ENCODE measurements around the gene TBCD.

The TBCD gene

DNA sequence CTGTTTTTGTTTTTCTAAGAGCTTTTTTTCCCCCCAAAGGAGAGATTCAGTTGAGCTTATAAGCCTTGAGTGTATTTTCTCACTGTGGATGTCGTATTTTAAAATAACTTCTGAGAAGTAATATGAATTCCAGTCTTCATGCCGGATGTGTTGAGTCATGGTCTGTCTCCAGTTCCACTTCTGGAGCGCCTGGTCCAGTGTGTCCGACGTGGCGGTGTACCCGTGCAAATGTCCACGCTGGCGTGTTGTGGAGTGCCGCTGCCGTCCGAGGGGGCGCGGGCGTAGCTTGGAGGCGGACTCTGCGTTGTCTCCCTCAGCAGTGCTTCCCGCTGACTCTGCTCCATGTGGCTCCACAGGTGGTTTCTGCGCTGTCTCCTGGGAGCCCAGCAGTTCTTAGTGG is 148.9 kb downstream of the TBCD start:
- Histone ChIP-seq H3K36me3 (ENCODE audit: insufficient read depth, low read length) (peaks cover 39% of the 10 kb centered on the region), H3K4me1 (ENCODE audit: insufficient read depth, low read length) (no peaks in the 10 kb centered on the region), H2AFZ (ENCODE audit: low read depth, low read length) (no peak overlapping the region), H3K27me3 (ENCODE audit: insufficient read depth, low read length) (no peaks in the 10 kb centered on the region), H3K4me3 (ENCODE audit: low read length) (no peak overlapping the region), H3K9me3 (ENCODE audit: low read length) (peaks cover 18% of the 10 kb centered on the region)

DNA sequence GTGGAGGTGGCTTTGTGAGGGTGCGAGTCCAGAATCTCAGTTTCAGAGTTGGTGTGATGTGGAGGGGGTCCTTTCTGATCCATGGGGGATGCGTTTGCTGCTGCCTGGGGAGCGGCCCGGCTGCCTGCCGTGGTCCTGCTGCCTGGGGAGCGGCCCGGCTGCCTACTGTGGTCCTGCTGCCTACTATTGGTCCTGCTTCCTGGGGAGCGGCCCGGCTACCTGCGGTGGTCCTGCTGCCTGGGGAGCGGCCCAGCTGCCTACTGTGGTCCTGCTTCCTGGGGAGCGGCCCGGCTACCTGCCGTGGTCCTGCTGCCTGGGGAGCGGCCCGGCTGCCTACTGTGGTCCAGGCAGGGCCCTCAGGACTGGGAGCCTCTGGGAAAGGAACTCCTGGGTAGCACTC is 149.5 kb downstream of the TBCD start:
- no peak overlapping the region for H2AFZ ChIP-seq (ENCODE audit: low read depth, low read length)

DNA sequence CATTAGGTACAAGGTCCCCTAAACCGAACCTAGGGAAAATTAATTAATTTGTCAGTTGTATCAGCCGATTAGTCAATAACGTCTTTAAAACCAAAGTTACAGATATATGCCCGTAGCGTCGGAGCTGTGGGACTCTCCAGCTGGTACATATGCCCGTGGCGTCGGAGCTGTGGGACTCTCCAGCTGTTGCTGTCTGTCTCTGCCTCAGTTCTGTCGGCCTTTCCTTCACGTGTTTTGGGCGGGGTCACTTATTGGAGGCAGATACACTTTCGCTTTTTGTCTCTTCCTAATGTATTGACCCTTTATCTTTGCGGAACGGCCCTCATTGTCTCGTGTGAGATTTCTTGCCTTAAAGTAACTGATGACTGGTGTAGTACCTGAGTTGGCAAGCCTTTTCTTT is 150.0 kb downstream of the TBCD start:
- no peaks in the 10 kb centered on the region for H3K27me3 ChIP-seq (ENCODE audit: insufficient read depth, low read length)
- no peak overlapping the region for H2AFZ ChIP-seq (ENCODE audit: low read depth, low read length)
- peaks cover 15% of the 10 kb centered on the region for H3K9me3 ChIP-seq (ENCODE audit: low read length)
- H3K4me3 ChIP-seq (ENCODE audit: low read length), result no peak overlapping the region
- peaks cover 49% of the 10 kb centered on the region for H3K36me3 ChIP-seq (ENCODE audit: insufficient read depth, low read length)
- no peaks in the 10 kb centered on the region for H3K4me1 ChIP-seq (ENCODE audit: insufficient read depth, low read length)

More for the DNA sequence above, 149.5 kb downstream of the TBCD start:
- H3K27me3 ChIP-seq (ENCODE audit: insufficient read depth, low read length), result no peaks in the 10 kb centered on the region
- H3K4me3 ChIP-seq (ENCODE audit: low read length), result no peak overlapping the region
- H3K4me1 ChIP-seq (ENCODE audit: insufficient read depth, low read length), result no peaks in the 10 kb centered on the region
- H3K36me3 ChIP-seq (ENCODE audit: insufficient read depth, low read length), result peaks cover 44% of the 10 kb centered on the region
- peaks cover 15% of the 10 kb centered on the region for H3K9me3 ChIP-seq (ENCODE audit: low read length)

DNA sequence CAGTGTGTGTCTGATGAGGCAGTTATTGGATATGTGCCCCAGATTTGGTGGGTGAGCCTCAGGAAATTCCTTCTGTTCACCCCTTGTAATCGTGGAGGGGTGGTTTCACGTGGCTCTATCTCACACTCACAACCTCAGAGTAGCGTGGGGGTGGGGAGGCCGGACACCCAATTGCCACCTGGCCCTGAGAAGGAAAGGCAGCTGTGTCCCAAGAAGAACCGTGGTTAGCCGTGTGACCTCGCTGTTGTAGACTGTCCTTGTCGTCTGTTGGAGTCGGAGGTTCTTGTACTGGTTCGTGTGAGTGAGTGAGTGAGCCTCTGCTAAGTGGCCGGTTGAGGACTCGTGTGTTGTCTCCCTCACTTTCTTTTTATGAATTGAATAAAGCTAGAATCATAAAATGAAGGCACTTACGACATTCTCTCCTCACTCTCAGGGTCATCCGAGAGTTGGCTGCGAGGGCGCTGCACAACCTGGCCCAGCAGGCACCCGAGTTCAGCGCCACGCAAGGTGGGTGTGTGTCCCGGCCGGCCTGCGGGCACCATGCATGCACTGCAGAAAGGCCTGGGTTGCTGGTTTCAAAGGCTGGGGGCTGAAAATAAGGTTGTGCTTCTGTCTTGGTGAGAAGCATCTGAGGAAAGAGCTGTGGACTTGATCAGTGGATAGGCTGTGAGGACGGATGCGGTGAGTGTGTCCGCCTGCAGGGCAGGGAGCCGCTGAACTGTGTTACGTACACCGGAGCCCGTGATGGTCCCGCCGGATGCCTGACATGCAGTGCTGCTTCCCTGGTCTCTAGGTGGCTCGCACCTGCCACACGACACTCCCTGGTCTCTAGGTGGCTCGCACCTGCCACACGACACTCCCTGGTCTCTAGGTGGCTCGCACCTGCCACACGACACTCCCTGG is 151.4 kb downstream of the TBCD start:
- Histone ChIP-seq H3K9me3 (ENCODE audit: low read length) (peaks cover 14% of the 10 kb centered on the region), H3K27me3 (ENCODE audit: insufficient read depth, low read length) (no peaks in the 10 kb centered on the region), H3K4me1 (ENCODE audit: insufficient read depth, low read length) (no peaks in the 10 kb centered on the region), H2AFZ (ENCODE audit: low read depth, low read length) (no peak overlapping the region), H3K36me3 (ENCODE audit: insufficient read depth, low read length) (peaks cover 57% of the 10 kb centered on the region), H3K4me3 (ENCODE audit: low read length) (no peak overlapping the region)

DNA sequence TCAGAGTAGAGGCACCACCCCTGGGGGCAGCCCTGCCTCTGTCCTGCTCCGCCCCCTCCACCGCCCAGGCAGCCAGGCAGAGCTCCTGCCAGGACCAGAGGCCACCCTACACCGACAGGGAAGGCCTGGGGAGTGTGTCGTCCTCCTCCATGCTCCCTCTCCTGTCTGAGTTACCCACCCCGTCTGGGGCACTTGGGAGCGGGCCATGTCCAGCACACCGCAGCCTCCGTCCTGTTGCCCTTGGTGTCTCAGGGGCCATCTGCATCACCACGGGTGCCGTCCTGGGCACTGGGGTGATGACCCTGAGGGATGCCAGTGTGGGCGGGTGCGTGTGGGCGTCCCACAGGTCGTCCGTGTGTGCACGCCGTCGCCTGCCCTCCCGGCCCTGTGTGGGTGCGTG is 153.3 kb downstream of the TBCD start:
- H3K9me3 ChIP-seq (ENCODE audit: low read length), result peaks cover 7% of the 10 kb centered on the region
- no peak overlapping the region for H3K4me3 ChIP-seq (ENCODE audit: low read length)
- H2AFZ ChIP-seq (ENCODE audit: low read depth, low read length), result no peak overlapping the region
- no peaks in the 10 kb centered on the region for H3K4me1 ChIP-seq (ENCODE audit: insufficient read depth, low read length)
- H3K27me3 ChIP-seq (ENCODE audit: insufficient read depth, low read length), result no peaks in the 10 kb centered on the region
- H3K36me3 ChIP-seq (ENCODE audit: insufficient read depth, low read length), result peaks cover 56% of the 10 kb centered on the region

DNA sequence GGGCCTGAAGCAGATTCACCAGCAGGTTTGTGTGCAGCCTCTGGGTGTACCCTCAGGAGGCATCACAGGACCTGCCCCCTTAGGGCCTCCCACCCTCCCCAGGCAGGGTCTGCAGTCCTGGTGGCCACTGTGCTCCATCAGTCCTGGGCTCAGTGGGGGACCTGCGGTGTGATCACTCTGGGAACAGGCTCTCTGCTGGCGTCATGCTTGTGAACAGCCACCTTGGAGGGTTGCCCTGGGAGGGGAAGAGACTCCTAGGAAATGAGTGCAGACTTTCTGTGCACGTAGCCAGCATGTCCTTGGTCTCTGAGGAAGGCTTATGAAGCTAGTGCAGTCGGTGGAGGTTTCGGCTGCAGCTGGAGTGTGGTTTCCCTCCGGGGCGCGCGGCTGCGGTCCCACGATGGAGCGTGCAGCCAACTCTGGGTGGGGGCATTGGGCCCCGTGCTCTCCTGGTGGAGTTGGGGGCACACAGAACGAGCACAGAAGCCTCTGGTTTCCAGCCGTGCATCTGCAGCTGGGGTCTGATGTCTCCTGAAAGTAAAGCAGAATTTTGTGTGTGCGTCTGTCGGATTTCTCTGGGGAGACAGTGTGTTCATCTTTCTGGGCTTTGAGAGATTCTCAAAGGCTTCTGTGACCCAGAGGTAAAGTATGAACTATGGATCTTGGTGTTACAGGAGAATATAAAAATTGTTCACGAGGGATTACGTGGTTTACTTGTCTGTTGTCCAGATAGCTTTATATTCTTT is 156.1 kb downstream of the TBCD start:
- H3K4me3 ChIP-seq (ENCODE audit: low read length), result no peak overlapping the region
- peaks cover 58% of the 10 kb centered on the region for H3K36me3 ChIP-seq (ENCODE audit: insufficient read depth, low read length)
- no peaks in the 10 kb centered on the region for H3K27me3 ChIP-seq (ENCODE audit: insufficient read depth, low read length)

DNA sequence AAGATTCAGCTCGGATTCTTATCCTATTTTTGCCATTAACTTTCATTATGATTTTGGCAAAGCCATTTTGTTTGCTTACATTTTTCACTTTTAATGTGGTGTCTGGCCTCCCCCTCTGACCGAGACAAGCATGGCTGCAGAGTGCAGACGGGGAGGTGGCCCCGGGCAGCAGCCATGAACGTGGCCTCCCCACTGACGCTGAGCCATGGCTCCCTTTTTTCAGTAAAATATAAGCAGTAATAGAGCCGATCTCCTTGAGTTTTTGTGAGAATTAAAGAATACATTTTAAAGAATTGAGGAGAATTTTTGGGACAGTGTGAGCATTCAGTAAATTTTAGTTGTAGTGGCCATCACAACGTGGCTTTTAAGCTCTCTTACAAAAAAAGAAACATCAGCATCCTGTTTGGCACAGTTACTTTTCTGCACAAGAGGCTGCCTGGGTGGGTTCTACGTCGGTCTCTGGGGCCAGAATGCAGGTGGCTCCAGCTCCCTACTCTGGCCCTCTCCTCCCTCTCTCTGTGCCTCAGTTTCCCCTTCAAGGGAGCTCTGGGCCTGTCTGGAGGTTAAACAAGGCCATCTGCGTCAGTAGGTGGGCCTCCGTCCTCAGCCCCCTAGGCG is 156.8 kb downstream of the TBCD start:
- H3K27me3 ChIP-seq (ENCODE audit: insufficient read depth, low read length), result no peaks in the 10 kb centered on the region
- no peaks in the 10 kb centered on the region for H3K4me1 ChIP-seq (ENCODE audit: insufficient read depth, low read length)
- H2AFZ ChIP-seq (ENCODE audit: low read depth, low read length), result no peak overlapping the region
- no peak overlapping the region for H3K4me3 ChIP-seq (ENCODE audit: low read length)
- peaks cover 59% of the 10 kb centered on the region for H3K36me3 ChIP-seq (ENCODE audit: insufficient read depth, low read length)
- peaks cover 5% of the 10 kb centered on the region for H3K9me3 ChIP-seq (ENCODE audit: low read length)

More for the DNA sequence above, 156.1 kb downstream of the TBCD start:
- H3K4me1 ChIP-seq (ENCODE audit: insufficient read depth, low read length), result no peaks in the 10 kb centered on the region
- peaks cover 3% of the 10 kb centered on the region for H3K9me3 ChIP-seq (ENCODE audit: low read length)
- no peak overlapping the region for H2AFZ ChIP-seq (ENCODE audit: low read depth, low read length)

DNA sequence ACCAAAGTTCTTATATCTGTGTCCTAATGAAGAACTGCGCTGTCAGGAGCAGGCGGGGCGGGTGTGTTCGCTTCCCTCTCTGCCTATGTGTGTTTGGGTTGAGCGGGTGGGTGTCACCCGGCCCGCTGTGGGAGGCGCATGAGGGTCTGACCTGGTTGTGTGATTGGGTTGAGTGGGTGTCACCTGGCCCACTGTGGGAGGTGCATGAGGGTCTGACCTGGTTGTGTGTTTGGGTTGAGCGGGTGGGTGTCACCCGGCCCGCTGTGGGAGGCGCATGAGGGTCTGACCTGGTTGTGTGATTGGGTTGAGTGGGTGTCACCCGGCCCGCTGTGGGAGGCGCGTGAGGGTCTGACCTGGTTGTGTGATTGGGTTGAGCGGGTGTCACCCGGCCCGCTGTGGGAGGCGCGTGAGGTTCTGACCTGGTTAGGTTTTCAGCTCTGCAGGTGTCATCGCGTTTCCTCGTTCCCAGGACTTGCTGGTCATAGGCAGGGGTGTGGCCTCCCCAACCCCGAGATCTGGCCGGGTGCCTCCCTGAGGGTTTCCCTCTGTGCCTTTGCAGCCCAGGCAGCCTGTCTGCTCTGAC is 157.5 kb downstream of the TBCD start:
- Histone ChIP-seq H3K27me3 (ENCODE audit: insufficient read depth, low read length) (no peaks in the 10 kb centered on the region), H2AFZ (ENCODE audit: low read depth, low read length) (no peak overlapping the region), H3K4me3 (ENCODE audit: low read length) (no peak overlapping the region), H3K9me3 (ENCODE audit: low read length) (peaks cover 12% of the 10 kb centered on the region), H3K36me3 (ENCODE audit: insufficient read depth, low read length) (peaks cover 60% of the 10 kb centered on the region), H3K4me1 (ENCODE audit: insufficient read depth, low read length) (no peaks in the 10 kb centered on the region)

DNA sequence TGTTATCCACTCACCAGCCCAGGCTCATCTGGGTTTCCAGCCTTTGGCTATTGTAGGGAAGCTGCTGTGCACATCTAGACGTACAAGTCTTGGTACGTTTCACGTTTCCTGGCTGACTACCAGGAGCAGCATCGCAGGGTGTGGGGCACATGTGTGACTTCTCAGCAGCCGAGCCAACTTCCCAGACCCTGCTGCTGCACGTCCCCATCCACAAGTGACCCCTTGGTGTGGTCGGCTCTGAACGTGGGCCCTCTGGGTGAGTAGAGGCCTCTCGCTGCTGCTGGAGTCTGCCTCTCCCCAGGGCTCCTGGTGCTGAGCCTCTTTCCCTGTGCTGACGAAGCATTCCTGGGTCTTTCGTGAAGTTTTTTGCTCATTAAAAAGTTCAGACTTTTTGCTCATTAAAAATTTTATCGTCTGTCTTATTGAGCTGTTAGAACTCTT is 158.2 kb downstream of the TBCD start:
- Histone ChIP-seq H3K9me3 (ENCODE audit: low read length) (peaks cover 13% of the 10 kb centered on the region), H2AFZ (ENCODE audit: low read depth, low read length) (no peak overlapping the region), H3K36me3 (ENCODE audit: insufficient read depth, low read length) (peaks cover 60% of the 10 kb centered on the region), H3K27me3 (ENCODE audit: insufficient read depth, low read length) (no peaks in the 10 kb centered on the region), H3K4me3 (ENCODE audit: low read length) (no peak overlapping the region), H3K4me1 (ENCODE audit: insufficient read depth, low read length) (no peaks in the 10 kb centered on the region)

DNA sequence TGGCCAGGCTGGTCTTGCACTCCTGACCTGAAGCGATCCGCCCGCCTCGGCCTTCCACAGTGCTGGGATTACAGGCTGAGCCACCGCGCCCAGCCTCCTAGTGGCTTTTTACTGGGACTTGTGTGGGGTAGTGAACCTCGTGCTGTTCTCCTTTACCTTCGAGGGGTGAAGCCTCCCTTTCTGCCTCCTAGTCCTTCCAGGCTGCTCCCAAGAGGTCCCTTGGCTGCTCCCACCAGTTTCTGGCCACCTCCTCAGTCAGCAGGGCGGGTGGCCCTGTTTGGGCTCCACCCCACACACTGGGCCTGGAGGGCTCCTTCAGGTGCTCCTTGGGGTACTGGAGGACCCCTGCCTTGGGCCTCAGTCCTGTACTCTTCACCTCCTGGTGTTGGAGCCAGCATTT is 158.9 kb downstream of the TBCD start:
- Histone ChIP-seq H3K9me3 (ENCODE audit: low read length) (peaks cover 13% of the 10 kb centered on the region), H3K4me3 (ENCODE audit: low read length) (no peak overlapping the region), H2AFZ (ENCODE audit: low read depth, low read length) (no peak overlapping the region), H3K36me3 (ENCODE audit: insufficient read depth, low read length) (peaks cover 65% of the 10 kb centered on the region), H3K27me3 (ENCODE audit: insufficient read depth, low read length) (no peaks in the 10 kb centered on the region), H3K4me1 (ENCODE audit: insufficient read depth, low read length) (no peaks in the 10 kb centered on the region)

DNA sequence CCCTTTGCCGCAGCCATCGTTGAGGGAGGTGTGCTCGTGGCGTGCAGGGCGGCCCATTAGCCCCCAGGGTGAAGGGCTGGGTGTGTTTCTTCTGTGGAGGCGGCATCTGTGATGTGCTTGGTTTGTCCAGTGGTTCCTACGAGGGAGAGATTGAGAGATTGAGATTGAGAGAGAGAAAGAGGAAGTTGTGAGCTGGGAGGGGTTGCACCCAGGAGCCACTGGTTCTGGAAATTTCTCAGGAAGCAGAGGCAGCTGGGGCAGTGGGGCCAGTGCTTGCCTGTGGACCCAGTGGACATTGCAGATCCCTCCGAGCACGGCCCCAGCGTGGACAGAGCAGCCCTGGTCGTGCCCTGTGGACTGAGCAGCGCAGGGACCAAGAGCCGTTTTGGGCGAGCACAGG is 160.0 kb downstream of the TBCD start:
- Histone ChIP-seq H3K36me3 (ENCODE audit: insufficient read depth, low read length) (peaks cover 56% of the 10 kb centered on the region), H2AFZ (ENCODE audit: low read depth, low read length) (no peak overlapping the region), H3K9me3 (ENCODE audit: low read length) (peaks cover 13% of the 10 kb centered on the region), H3K4me3 (ENCODE audit: low read length) (no peak overlapping the region), H3K27me3 (ENCODE audit: insufficient read depth, low read length) (no peaks in the 10 kb centered on the region), H3K4me1 (ENCODE audit: insufficient read depth, low read length) (no peaks in the 10 kb centered on the region)

DNA sequence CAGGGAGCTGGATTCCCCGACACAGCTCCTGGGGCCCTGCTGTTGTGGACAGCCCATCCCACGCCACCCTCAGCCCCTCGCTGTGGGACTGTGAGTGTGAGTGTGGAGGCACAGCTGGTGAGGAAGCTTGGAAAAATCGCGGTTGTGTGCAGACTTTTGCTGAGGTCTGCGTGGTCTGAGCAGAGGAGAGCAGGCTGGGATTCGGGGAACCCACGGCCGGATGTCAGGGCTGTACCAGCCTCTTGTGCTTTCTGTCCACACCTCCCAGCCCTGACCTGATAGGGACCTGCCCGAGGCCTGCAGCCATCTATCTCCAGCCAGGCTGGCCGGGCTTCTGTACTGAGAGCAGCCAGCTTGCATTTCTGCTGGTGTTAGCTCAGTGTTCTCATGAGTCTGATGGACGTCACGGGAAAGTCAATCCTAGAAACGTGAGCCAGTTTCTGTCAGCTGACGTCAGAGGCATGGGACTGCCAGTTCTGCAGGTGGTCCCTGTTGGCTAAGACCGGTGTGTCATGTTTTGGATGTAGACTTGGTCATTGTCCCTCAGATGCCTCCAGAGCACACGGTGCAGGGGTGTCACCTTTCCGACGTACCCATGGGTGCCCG is 160.7 kb downstream of the TBCD start:
- Histone ChIP-seq H3K9me3 (ENCODE audit: low read length) (peaks cover 13% of the 10 kb centered on the region), H3K36me3 (ENCODE audit: insufficient read depth, low read length) (peaks cover 50% of the 10 kb centered on the region), H3K4me3 (ENCODE audit: low read length) (no peak overlapping the region), H2AFZ (ENCODE audit: low read depth, low read length) (no peak overlapping the region), H3K27me3 (ENCODE audit: insufficient read depth, low read length) (no peaks in the 10 kb centered on the region), H3K4me1 (ENCODE audit: insufficient read depth, low read length) (no peaks in the 10 kb centered on the region)

Measured in neuron (in vitro differentiated cells).